22Rv1 (cell line): ENCODE measurements around the gene GSK3A.

Experiments
- CTCF ChIP-seq: fragments of 450-650 bp; IDR thresholded peaks from 2 replicates; pipeline ENCODE4 v1.5.1; 2017; ENCODE audit warnings: mild to moderate bottlenecking
- ZFX ChIP-seq: fragments of 450-650 bp; IDR thresholded peaks from 2 replicates; pipeline ENCODE4 v1.6.1; 2017; ENCODE audit warnings: antibody characterized with exemption, borderline replicate concordance

GRCh38 chr19:42271861-42272534 lies 29.6 kb upstream of the GSK3A start:
- TF ChIP-seq CTCF: no peak
- TF ChIP-seq ZFX: no peak
